H7 (cell line): ENCODE measurements around the gene TMSB10. TPM values are rescaled to one million over a fixed set of nuclear protein-coding genes. Genes with fewer than 3 reads are reported as not detected.
A peak's percentile ranks its signal among the peaks of the same experiment; 100 is the strongest.
"Not testable (repeated sequence)": the region's sequence is repeated elsewhere in the genome, so short reads cannot be mapped to it uniquely, and the experiment has no call there.

ENCODE experiments used
- DNase-seq: peaks from one replicate; pipeline ENCODE4 v3.0.0; 2012
- H3K27me3 ChIP-seq: 2 replicates; pipeline ENCODE4 v1.6.0; 2011; ENCODE audit warnings: mild to moderate bottlenecking, low read length; ENCODE audit not compliant: control insufficient read depth, insufficient read depth
- H3K36me3 ChIP-seq: replicated peaks from 2 replicates; pipeline ENCODE4 v1.5.1; 2011; ENCODE audit warnings: low read length; ENCODE audit not compliant: control insufficient read depth, insufficient read depth
- H3K4me3 ChIP-seq: 2 replicates; pipeline ENCODE4 v1.5.1; 2011; ENCODE audit warnings: low read depth, mild to moderate bottlenecking, control low read depth, low read length, moderate library complexity; ENCODE audit not compliant: insufficient read depth
- total RNA-seq: library from RNA; depleted of rRNA; stranded (reverse); fragments of >200 nt; shearing (Covaris generic); gene quantifications from 2 replicates; pipeline ENCODE4 v1.2.3, GENCODE V29; 2014

The TMSB10 gene
- total RNA-seq, 1 experiment from 2014 or later = 1,705 TPM

GRCh38 chr2:84874381-84875212 lies 30.9 kb upstream of the TMSB10 start:
- Histone ChIP-seq H3K27me3 (peaks cover 26% of the 10 kb centered on the region), H3K4me3 (no peak overlapping the region), H3K36me3 (no peaks in the 10 kb centered on the region)
- DNase-seq = no peak

- no peak overlapping the region for H3K4me3 ChIP-seq
- no peaks in the 10 kb centered on the region for H3K36me3 ChIP-seq
- H3K27me3 ChIP-seq = peaks cover 32% of the 10 kb centered on the region
- no peak for DNase-seq
Measured at GRCh38 chr2:84875213-84875560, 30.3 kb upstream of the TMSB10 start.

- not testable (repeated sequence) for H3K36me3 ChIP-seq, H3K4me3 ChIP-seq, DNase-seq
- peaks cover 36% of the 10 kb centered on the region for H3K27me3 ChIP-seq
Measured at GRCh38 chr2:84875619-84876018, 29.8 kb upstream of the TMSB10 start.

GRCh38 chr2:84876369-84876768 lies 29.1 kb upstream of the TMSB10 start:
- peaks cover 42% of the 10 kb centered on the region for H3K27me3 ChIP-seq

GRCh38 chr2:84878459-84878858 lies 27.0 kb upstream of the TMSB10 start:
- H3K27me3 ChIP-seq = peaks cover 49% of the 10 kb centered on the region
- no peaks in the 10 kb centered on the region for H3K36me3 ChIP-seq
- DNase-seq = no peak
- H3K4me3 ChIP-seq = no peak overlapping the region

More at GRCh38 chr2:84876369-84876768, 29.1 kb upstream of the TMSB10 start:
- Histone ChIP-seq H3K36me3 (no peaks in the 10 kb centered on the region), H3K4me3 (no peak overlapping the region)
- DNase-seq = no peak

GRCh38 chr2:84878896-84879583 lies 26.4 kb upstream of the TMSB10 start:
- H3K27me3 ChIP-seq = peaks cover 49% of the 10 kb centered on the region
- no peak overlapping the region for H3K4me3 ChIP-seq
- no peaks in the 10 kb centered on the region for H3K36me3 ChIP-seq
- no peak for DNase-seq

- Histone ChIP-seq H3K4me3 (peak overlapping the region; percentile 60), H3K36me3 (no peaks in the 10 kb centered on the region), H3K27me3 (peaks cover 51% of the 10 kb centered on the region)
- DNase-seq = peak; percentile 60
Measured at GRCh38 chr2:84879584-84880394, 25.7 kb upstream of the TMSB10 start.

- Histone ChIP-seq H3K4me3 (peak overlapping the region; percentile 60), H3K36me3 (no peaks in the 10 kb centered on the region), H3K27me3 (peaks cover 51% of the 10 kb centered on the region)
- no peak for DNase-seq
Measured at GRCh38 chr2:84880395-84880644, 25.1 kb upstream of the TMSB10 start.

GRCh38 chr2:84880645-84881521 lies 24.6 kb upstream of the TMSB10 start, which contains the start of gene TRABD2A:
TSS of gene TRABD2A (minus strand) at chr2:84881084. CDS start at chr2:84881039, 45 bp downstream.
- Histone ChIP-seq H3K27me3 (peaks cover 51% of the 10 kb centered on the region), H3K4me3 (peak within 1 kb of the TSS; percentile 60), H3K36me3 (no peaks in the 10 kb centered on the region)
- DNase-seq = peak; percentile 87

- peaks cover 48% of the 10 kb centered on the region for H3K27me3 ChIP-seq
- peak; percentile 66 for DNase-seq
- no peaks in the 10 kb centered on the region for H3K36me3 ChIP-seq
- peak overlapping the region; percentile 60 for H3K4me3 ChIP-seq
Measured at GRCh38 chr2:84881581-84882413, 23.7 kb upstream of the TMSB10 start.

- DNase-seq = no peak
- H3K27me3 ChIP-seq = peaks cover 46% of the 10 kb centered on the region
- no peaks in the 10 kb centered on the region for H3K36me3 ChIP-seq
- no peak overlapping the region for H3K4me3 ChIP-seq
Measured at GRCh38 chr2:84882414-84882738, 23.1 kb upstream of the TMSB10 start.

- DNase-seq = no peak
- Histone ChIP-seq H3K4me3 (no peak overlapping the region), H3K36me3 (no peaks in the 10 kb centered on the region), H3K27me3 (peaks cover 41% of the 10 kb centered on the region)
Measured at GRCh38 chr2:84882775-84883550, 22.5 kb upstream of the TMSB10 start.

- no peak for DNase-seq
- Histone ChIP-seq H3K36me3 (no peaks in the 10 kb centered on the region), H3K4me3 (no peak overlapping the region), H3K27me3 (peaks cover 27% of the 10 kb centered on the region)
Measured at GRCh38 chr2:84884449-84884848, 21.0 kb upstream of the TMSB10 start.
